WTC11 (cell line): ENCODE measurements around the gene SART1. TPM values are rescaled to one million over a fixed set of nuclear protein-coding genes. Genes with fewer than 3 reads are reported as not detected.

ENCODE experiments used
- ATAC-seq: fragments of 200-7000 bp; cut with Tn5 transposase; 2 replicates; pipeline ENCODE4 v1.10.0; 2021; ENCODE audit warnings: mild to moderate bottlenecking, moderate library complexity
- CTCF ChIA-PET: fragments of 300-600 bp; sonication (Branson Sonifier 250); formaldehyde crosslinking; loops from one replicate; lab custom pipeline; 2021; ENCODE audit warnings: antibody characterized with exemption; lab: Charles Lee
- POLR2A ChIA-PET: fragments of 350-600 bp; sonication (Branson Sonifier 250); formaldehyde crosslinking; loops from one replicate; lab custom pipeline; 2021; ENCODE audit warnings: antibody characterized with exemption; lab: Charles Lee
- DNase-seq: peaks from one replicate; pipeline ENCODE4 v3.0.0; 2021; ENCODE audit warnings: low spot score
- H3K27ac Mint-ChIP-seq: 2 replicates; pipeline ENCODE4 v1.8.0; 2021; ENCODE audit warnings: mixed read lengths
- H3K27me3 Mint-ChIP-seq: 2 replicates; pipeline ENCODE4 v1.8.0; 2021; ENCODE audit warnings: low read depth, mild to moderate bottlenecking, moderate library complexity, mixed read lengths
- H3K36me3 Mint-ChIP-seq: 2 replicates; pipeline ENCODE4 v1.8.0; 2021; ENCODE audit warnings: mixed read lengths
- H3K4me1 Mint-ChIP-seq: 2 replicates; pipeline ENCODE4 v1.8.0; 2022; ENCODE audit warnings: mixed read lengths
- H3K4me3 Mint-ChIP-seq: 2 replicates; pipeline ENCODE4 v1.8.0; 2021; ENCODE audit warnings: mild to moderate bottlenecking, moderate library complexity, mixed read lengths
- H3K9me3 Mint-ChIP-seq: 2 replicates; pipeline ENCODE4 v1.8.0; 2021; ENCODE audit warnings: mixed read lengths
- ELF4 ChIP-seq: sonication (generic); formaldehyde crosslinking; IDR thresholded peaks from 2 replicates; pipeline ENCODE4 v1.8.1; 2022; ENCODE audit warnings: low read depth, mild to moderate bottlenecking, moderate library complexity, missing genetic modification reagents
- FOXP1 ChIP-seq: sonication (generic); formaldehyde crosslinking; IDR thresholded peaks from 2 replicates; pipeline ENCODE4 v1.8.0; 2022; ENCODE audit warnings: missing genetic modification reagents, mild to moderate bottlenecking, moderate library complexity, borderline replicate concordance
- HMGA2 ChIP-seq: fragments of 250-450 bp; sonication (Bioruptor Pico); IDR thresholded peaks from 2 replicates; pipeline ENCODE4 v1.4.0; 2021; ENCODE audit warnings: mild to moderate bottlenecking, moderate library complexity
- NFATC4 ChIP-seq: fragments of 250-450 bp; sonication (Bioruptor Pico); IDR thresholded peaks from 2 replicates; pipeline ENCODE4 v1.9.0; 2021; ENCODE audit warnings: mild to moderate bottlenecking
- NR1H2 ChIP-seq: sonication (generic); formaldehyde crosslinking; IDR thresholded peaks from 2 replicates; pipeline ENCODE4 v1.9.0; 2021; ENCODE audit warnings: mild to moderate bottlenecking, moderate library complexity, missing genetic modification reagents
- SP1 ChIP-seq: sonication (generic); formaldehyde crosslinking; conservative IDR thresholded peaks from 2 replicates; pipeline ENCODE4 v1.8.1; 2022; ENCODE audit warnings: missing genetic modification reagents
- TEAD1 ChIP-seq: sonication (generic); formaldehyde crosslinking; IDR thresholded peaks from 2 replicates; pipeline ENCODE4 v1.8.0; 2022; ENCODE audit warnings: mild to moderate bottlenecking, missing genetic modification reagents
- ZNF416 ChIP-seq: fragments of 250-450 bp; sonication (Bioruptor Pico); IDR thresholded peaks from 2 replicates; pipeline ENCODE4 v1.9.0; 2021; ENCODE audit warnings: mild to moderate bottlenecking, inconsistent platforms
- total RNA-seq: library from RNA; stranded (reverse); gene quantifications from 3 replicates; pipeline ENCODE4 v1.2.3, GENCODE V29; 2021
- TF ChIP-seq, protein P1 (sequence below): sonication (generic); formaldehyde crosslinking; IDR thresholded peaks from 2 replicates; pipeline ENCODE4 v1.8.0; 2022; ENCODE audit warnings: missing genetic modification reagents
- TF ChIP-seq, protein P2 (sequence below): sonication (generic); formaldehyde crosslinking; conservative IDR thresholded peaks from 2 replicates; pipeline ENCODE4 v1.8.1; 2022; ENCODE audit warnings: mild to moderate bottlenecking, missing genetic modification reagents
- TF ChIP-seq, protein P3 (sequence below): sonication (generic); formaldehyde crosslinking; IDR thresholded peaks from 2 replicates; pipeline ENCODE4 v1.8.1; 2022; ENCODE audit warnings: mild to moderate bottlenecking, moderate library complexity, missing genetic modification reagents
- TF ChIP-seq, protein P4 (sequence below): sonication (generic); formaldehyde crosslinking; IDR thresholded peaks from 2 replicates; pipeline ENCODE4 v1.8.1; 2023; ENCODE audit warnings: mild to moderate bottlenecking, missing genetic modification reagents, moderate library complexity
- TF ChIP-seq, protein P5 (sequence below): sonication (generic); formaldehyde crosslinking; IDR thresholded peaks from 2 replicates; pipeline ENCODE4 v1.8.0; 2023; ENCODE audit warnings: missing genetic modification reagents, mild to moderate bottlenecking, borderline replicate concordance
- TF ChIP-seq, protein P6 (sequence below): sonication (generic); formaldehyde crosslinking; IDR thresholded peaks from 2 replicates; pipeline ENCODE4 v1.8.0; 2022; ENCODE audit warnings: mild to moderate bottlenecking, missing genetic modification reagents
- TF ChIP-seq, protein P7 (sequence below): sonication (generic); formaldehyde crosslinking; IDR thresholded peaks from 2 replicates; pipeline ENCODE4 v1.8.0; 2023; ENCODE audit warnings: mild to moderate bottlenecking, missing genetic modification reagents
- TF ChIP-seq, protein P8 (sequence below): sonication (generic); formaldehyde crosslinking; IDR thresholded peaks from 2 replicates; pipeline ENCODE4 v1.8.1; 2022; ENCODE audit warnings: mild to moderate bottlenecking, missing genetic modification reagents, moderate library complexity, borderline replicate concordance

Gene SART1
- total RNA-seq, 1 experiment from 2014 or later: 57.0 TPM

DNA sequence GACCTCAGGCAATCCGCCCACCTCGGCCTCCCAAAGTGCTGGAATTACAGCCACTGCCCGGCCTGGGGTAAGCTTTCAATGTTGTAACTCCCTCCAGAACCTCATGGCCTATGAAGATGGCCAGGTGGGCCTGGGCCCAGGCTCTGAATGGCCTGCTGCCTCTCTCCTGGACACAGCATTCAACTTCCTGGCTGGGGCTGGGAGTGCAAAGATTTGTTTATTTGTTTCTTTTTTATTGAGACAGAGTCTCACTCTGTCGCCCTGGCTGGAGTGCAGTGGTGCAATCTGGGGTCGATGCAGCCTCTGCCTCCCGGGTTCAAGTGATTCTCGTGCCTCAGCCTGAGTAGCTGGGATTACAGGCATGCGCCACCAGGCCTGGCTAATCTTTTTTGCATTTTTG lies 16.8 kb upstream of the SART1 start (continued):
- TF ChIP-seq, protein P1, sequence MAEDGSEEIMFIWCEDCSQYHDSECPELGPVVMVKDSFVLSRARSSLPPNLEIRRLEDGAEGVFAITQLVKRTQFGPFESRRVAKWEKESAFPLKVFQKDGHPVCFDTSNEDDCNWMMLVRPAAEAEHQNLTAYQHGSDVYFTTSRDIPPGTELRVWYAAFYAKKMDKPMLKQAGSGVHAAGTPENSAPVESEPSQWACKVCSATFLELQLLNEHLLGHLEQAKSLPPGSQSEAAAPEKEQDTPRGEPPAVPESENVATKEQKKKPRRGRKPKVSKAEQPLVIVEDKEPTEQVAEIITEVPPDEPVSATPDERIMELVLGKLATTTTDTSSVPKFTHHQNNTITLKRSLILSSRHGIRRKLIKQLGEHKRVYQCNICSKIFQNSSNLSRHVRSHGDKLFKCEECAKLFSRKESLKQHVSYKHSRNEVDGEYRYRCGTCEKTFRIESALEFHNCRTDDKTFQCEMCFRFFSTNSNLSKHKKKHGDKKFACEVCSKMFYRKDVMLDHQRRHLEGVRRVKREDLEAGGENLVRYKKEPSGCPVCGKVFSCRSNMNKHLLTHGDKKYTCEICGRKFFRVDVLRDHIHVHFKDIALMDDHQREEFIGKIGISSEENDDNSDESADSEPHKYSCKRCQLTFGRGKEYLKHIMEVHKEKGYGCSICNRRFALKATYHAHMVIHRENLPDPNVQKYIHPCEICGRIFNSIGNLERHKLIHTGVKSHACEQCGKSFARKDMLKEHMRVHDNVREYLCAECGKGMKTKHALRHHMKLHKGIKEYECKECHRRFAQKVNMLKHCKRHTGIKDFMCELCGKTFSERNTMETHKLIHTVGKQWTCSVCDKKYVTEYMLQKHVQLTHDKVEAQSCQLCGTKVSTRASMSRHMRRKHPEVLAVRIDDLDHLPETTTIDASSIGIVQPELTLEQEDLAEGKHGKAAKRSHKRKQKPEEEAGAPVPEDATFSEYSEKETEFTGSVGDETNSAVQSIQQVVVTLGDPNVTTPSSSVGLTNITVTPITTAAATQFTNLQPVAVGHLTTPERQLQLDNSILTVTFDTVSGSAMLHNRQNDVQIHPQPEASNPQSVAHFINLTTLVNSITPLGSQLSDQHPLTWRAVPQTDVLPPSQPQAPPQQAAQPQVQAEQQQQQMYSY: no peak
- TF ChIP-seq, protein P2, sequence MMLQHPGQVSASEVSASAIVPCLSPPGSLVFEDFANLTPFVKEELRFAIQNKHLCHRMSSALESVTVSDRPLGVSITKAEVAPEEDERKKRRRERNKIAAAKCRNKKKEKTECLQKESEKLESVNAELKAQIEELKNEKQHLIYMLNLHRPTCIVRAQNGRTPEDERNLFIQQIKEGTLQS (CRISPR knock-in tag): no peak
- TF ChIP-seq NR1H2 (CRISPR knock-in tag) (no peak), HMGA2 (CRISPR knock-in tag) (no peak), ZNF416 (no peak), NFATC4 (CRISPR knock-in tag) (no peak), SP1 (CRISPR knock-in tag) (no peak), ELF4 (CRISPR knock-in tag) (no peak)
- TF ChIP-seq, protein P3, sequence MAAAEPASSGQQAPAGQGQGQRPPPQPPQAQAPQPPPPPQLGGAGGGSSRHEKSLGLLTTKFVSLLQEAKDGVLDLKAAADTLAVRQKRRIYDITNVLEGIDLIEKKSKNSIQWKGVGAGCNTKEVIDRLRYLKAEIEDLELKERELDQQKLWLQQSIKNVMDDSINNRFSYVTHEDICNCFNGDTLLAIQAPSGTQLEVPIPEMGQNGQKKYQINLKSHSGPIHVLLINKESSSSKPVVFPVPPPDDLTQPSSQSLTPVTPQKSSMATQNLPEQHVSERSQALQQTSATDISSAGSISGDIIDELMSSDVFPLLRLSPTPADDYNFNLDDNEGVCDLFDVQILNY: no peak

DNA sequence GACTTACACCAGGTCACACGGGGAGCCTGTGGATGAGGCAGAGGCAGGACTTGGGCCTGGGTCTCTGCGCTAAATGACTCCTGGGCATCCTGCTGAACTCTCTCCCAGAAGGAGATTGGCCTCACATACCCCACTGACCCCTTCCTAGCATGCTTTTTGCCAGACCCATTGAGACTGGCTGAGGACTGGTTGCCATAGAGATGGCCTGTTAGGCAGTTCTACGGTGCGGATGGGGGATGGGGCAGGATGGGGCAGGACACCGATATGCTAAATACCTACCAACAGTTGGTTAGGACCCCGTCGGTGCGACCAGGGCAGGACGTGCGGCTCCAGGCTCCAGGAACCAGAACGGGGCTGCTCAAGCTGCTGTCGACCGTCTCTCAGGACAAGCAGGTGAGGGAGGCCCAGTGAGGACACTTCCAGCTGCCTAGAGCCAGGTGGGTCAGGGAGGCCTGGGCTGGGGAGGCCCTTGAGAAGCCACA lies 16.1 kb upstream of the SART1 start, which contains the start of gene TSGA10IP:
TSGA10IP (plus strand) TSS at position 51 of the 482 bp plus-strand sequence; CDS start at position 247, 196 bp downstream.
- H3K27ac Mint-ChIP-seq: peak within 1 kb of the TSS; percentile 89
- peaks cover 40% of the 10 kb centered on the region for H3K4me1 Mint-ChIP-seq
- H3K27me3 Mint-ChIP-seq: peaks cover 6% of the 10 kb centered on the region; the same call in 1 of the 2 replicates
- peak; percentile 92 for ATAC-seq
- H3K4me3 Mint-ChIP-seq: peak within 1 kb of the TSS; percentile 59
- H3K9me3 Mint-ChIP-seq: no peaks in the 10 kb centered on the region
- H3K36me3 Mint-ChIP-seq: no peaks in the 10 kb centered on the region
- DNase-seq: peak; percentile 84
- ChIA-PET CTCF (interaction anchor here (1.1 to 3.9 kb wide), 8 partner anchors 14 to 277 kb away, joined by 3 to 29 read pairs (median 6); partner anchors contain the start of genes AP5B1, CCDC85B and FIBP), POLR2A (interaction anchor here (1.0 to 1.4 kb wide), 3 partner anchors 10 to 15 kb away, joined by 3 to 4 read pairs (median 4); no protein-coding TSS in a partner anchor)
- TF ChIP-seq HMGA2 (CRISPR knock-in tag): no peak
- TF ChIP-seq, protein P4, sequence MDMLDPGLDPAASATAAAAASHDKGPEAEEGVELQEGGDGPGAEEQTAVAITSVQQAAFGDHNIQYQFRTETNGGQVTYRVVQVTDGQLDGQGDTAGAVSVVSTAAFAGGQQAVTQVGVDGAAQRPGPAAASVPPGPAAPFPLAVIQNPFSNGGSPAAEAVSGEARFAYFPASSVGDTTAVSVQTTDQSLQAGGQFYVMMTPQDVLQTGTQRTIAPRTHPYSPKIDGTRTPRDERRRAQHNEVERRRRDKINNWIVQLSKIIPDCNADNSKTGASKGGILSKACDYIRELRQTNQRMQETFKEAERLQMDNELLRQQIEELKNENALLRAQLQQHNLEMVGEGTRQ: no peak
- TF ChIP-seq, protein P5, sequence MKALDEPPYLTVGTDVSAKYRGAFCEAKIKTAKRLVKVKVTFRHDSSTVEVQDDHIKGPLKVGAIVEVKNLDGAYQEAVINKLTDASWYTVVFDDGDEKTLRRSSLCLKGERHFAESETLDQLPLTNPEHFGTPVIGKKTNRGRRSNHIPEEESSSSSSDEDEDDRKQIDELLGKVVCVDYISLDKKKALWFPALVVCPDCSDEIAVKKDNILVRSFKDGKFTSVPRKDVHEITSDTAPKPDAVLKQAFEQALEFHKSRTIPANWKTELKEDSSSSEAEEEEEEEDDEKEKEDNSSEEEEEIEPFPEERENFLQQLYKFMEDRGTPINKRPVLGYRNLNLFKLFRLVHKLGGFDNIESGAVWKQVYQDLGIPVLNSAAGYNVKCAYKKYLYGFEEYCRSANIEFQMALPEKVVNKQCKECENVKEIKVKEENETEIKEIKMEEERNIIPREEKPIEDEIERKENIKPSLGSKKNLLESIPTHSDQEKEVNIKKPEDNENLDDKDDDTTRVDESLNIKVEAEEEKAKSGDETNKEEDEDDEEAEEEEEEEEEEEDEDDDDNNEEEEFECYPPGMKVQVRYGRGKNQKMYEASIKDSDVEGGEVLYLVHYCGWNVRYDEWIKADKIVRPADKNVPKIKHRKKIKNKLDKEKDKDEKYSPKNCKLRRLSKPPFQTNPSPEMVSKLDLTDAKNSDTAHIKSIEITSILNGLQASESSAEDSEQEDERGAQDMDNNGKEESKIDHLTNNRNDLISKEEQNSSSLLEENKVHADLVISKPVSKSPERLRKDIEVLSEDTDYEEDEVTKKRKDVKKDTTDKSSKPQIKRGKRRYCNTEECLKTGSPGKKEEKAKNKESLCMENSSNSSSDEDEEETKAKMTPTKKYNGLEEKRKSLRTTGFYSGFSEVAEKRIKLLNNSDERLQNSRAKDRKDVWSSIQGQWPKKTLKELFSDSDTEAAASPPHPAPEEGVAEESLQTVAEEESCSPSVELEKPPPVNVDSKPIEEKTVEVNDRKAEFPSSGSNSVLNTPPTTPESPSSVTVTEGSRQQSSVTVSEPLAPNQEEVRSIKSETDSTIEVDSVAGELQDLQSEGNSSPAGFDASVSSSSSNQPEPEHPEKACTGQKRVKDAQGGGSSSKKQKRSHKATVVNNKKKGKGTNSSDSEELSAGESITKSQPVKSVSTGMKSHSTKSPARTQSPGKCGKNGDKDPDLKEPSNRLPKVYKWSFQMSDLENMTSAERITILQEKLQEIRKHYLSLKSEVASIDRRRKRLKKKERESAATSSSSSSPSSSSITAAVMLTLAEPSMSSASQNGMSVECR (CRISPR knock-in tag): 0 out of 2 replicates have a peak, but pooled peaks have one; percentile 37
- TF ChIP-seq, protein P6, sequence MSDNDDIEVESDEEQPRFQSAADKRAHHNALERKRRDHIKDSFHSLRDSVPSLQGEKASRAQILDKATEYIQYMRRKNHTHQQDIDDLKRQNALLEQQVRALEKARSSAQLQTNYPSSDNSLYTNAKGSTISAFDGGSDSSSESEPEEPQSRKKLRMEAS (CRISPR knock-in tag): 0 out of 2 replicates have a peak, but pooled peaks have one; percentile 59
- TF ChIP-seq TEAD1: 0 out of 2 replicates have a peak, but pooled peaks have one; percentile 53
- TF ChIP-seq, protein P7, sequence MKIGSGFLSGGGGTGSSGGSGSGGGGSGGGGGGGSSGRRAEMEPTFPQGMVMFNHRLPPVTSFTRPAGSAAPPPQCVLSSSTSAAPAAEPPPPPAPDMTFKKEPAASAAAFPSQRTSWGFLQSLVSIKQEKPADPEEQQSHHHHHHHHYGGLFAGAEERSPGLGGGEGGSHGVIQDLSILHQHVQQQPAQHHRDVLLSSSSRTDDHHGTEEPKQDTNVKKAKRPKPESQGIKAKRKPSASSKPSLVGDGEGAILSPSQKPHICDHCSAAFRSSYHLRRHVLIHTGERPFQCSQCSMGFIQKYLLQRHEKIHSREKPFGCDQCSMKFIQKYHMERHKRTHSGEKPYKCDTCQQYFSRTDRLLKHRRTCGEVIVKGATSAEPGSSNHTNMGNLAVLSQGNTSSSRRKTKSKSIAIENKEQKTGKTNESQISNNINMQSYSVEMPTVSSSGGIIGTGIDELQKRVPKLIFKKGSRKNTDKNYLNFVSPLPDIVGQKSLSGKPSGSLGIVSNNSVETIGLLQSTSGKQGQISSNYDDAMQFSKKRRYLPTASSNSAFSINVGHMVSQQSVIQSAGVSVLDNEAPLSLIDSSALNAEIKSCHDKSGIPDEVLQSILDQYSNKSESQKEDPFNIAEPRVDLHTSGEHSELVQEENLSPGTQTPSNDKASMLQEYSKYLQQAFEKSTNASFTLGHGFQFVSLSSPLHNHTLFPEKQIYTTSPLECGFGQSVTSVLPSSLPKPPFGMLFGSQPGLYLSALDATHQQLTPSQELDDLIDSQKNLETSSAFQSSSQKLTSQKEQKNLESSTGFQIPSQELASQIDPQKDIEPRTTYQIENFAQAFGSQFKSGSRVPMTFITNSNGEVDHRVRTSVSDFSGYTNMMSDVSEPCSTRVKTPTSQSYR (CRISPR knock-in tag): peak; percentile 68; the same call in 1 of the 2 replicates
- TF ChIP-seq, protein P8, sequence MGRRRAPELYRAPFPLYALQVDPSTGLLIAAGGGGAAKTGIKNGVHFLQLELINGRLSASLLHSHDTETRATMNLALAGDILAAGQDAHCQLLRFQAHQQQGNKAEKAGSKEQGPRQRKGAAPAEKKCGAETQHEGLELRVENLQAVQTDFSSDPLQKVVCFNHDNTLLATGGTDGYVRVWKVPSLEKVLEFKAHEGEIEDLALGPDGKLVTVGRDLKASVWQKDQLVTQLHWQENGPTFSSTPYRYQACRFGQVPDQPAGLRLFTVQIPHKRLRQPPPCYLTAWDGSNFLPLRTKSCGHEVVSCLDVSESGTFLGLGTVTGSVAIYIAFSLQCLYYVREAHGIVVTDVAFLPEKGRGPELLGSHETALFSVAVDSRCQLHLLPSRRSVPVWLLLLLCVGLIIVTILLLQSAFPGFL (CRISPR knock-in tag): no peak
- peak; percentile 69; the same call in 1 of the 2 replicates for TF ChIP-seq FOXP1 (CRISPR knock-in tag)
